ENCODE results near the gene DMP1.

The DMP1 gene

DNA sequence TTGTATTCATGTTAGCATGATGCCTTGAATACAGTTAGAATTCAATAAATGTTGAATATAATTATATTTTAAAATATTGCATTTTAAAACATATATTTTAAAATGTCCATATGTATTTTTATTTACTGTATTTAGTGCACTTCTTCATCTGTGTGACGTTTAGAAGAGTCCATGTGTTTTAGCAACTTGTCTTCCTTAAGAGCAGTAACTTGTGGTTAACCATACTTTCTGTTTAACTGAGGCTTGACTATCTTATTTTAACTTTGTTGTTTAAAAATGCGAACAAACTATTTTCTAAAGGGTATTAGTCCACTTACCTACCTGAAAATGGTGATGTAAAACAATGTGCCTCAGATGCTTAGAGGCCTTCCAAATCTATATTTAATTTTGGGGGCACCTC lies 858 bp downstream of the DMP1 start:
- TF ChIP-seq, protein P1, sequence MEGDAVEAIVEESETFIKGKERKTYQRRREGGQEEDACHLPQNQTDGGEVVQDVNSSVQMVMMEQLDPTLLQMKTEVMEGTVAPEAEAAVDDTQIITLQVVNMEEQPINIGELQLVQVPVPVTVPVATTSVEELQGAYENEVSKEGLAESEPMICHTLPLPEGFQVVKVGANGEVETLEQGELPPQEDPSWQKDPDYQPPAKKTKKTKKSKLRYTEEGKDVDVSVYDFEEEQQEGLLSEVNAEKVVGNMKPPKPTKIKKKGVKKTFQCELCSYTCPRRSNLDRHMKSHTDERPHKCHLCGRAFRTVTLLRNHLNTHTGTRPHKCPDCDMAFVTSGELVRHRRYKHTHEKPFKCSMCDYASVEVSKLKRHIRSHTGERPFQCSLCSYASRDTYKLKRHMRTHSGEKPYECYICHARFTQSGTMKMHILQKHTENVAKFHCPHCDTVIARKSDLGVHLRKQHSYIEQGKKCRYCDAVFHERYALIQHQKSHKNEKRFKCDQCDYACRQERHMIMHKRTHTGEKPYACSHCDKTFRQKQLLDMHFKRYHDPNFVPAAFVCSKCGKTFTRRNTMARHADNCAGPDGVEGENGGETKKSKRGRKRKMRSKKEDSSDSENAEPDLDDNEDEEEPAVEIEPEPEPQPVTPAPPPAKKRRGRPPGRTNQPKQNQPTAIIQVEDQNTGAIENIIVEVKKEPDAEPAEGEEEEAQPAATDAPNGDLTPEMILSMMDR (IDR thresholded peaks at IDR 0.05; ENCODE audit: borderline replicate concordance, control extremely low read depth, extremely low read depth, insufficient read depth, missing control alignments): no peak
- no peak for DNase-seq (ENCODE audit: low spot score)
- in situ Hi-C loops (cut with MboI; ENCODE audit: low sequenced_read_pairs, unreplicated experiment): no loop called here

DNA sequence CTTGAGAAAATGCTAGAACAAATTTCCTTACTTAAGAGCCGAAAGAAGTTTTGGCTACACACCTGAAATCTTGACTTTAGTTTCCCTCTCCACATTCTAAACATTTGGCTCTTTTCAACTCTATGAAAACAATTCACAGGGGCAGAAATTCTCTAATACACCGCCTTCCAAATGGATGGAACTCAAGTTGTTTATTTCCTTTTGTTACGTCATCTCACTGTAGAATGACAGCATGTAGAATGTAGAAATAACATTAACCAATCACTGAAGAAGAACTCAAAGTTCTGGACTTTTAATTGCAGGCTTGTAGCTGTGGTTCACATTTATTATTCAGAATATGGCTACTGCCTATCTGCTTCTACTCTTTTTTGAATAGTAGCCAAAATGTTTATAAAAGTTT lies 1.9 kb downstream of the DMP1 start:
- TF ChIP-seq, protein P1 (IDR thresholded peaks at IDR 0.05; ENCODE audit: borderline replicate concordance, control extremely low read depth, extremely low read depth, insufficient read depth, missing control alignments): no peak
- in situ Hi-C loops (cut with MboI; ENCODE audit: low sequenced_read_pairs, unreplicated experiment): no loop called here
- no peak for DNase-seq (ENCODE audit: low spot score)

- in situ Hi-C loops (cut with MboI; ENCODE audit: low sequenced_read_pairs, unreplicated experiment): no loop called here
- TF ChIP-seq, protein P1 (IDR thresholded peaks at IDR 0.05; ENCODE audit: borderline replicate concordance, control extremely low read depth, extremely low read depth, insufficient read depth, missing control alignments): no peak
- no peak for DNase-seq (ENCODE audit: low spot score)
Observed at GRCh38 chr4:87654487-87655044, 4.5 kb downstream of the DMP1 start.

DNA sequence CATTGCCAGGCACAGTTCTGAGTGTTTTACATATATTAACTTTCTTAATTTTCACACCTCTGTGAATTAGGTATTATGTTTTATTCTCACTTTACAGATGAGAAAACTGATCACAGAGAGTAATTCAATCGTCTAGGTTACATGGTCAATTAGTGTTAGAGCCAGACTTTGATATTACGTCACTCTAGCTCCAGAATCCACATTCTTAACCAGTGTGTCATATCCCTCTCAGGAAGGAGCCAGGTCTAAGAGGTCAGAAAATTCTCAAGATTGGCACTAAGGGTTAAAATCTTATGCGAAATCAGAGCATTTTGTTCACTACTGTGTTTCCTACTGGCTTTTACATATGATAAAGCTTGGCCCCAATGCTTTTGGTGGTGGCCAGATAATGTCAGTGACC lies 7.4 kb downstream of the DMP1 start:
- no peak for DNase-seq (ENCODE audit: low spot score)
- TF ChIP-seq, protein P1 (IDR thresholded peaks at IDR 0.05; ENCODE audit: borderline replicate concordance, control extremely low read depth, extremely low read depth, insufficient read depth, missing control alignments): no peak
- in situ Hi-C loops (cut with MboI; ENCODE audit: low sequenced_read_pairs, unreplicated experiment): no loop called here

GRCh38 chr4:87659247-87659931 lies 9.3 kb downstream of the DMP1 start:
- DNase-seq (ENCODE audit: low spot score): no peak
- in situ Hi-C loops (cut with MboI; ENCODE audit: low sequenced_read_pairs, unreplicated experiment): no loop called here
- TF ChIP-seq, protein P1 (IDR thresholded peaks at IDR 0.05; ENCODE audit: borderline replicate concordance, control extremely low read depth, extremely low read depth, insufficient read depth, missing control alignments): no peak

- TF ChIP-seq, protein P1 (IDR thresholded peaks at IDR 0.05; ENCODE audit: borderline replicate concordance, control extremely low read depth, extremely low read depth, insufficient read depth, missing control alignments): no peak
- in situ Hi-C loops (cut with MboI; ENCODE audit: low sequenced_read_pairs, unreplicated experiment): no loop called here
- DNase-seq (ENCODE audit: low spot score): no peak
Observed at GRCh38 chr4:87662871-87663270, 12.8 kb downstream of the DMP1 start.

Data from GM13976 (cell line).